Epidermal melanocyte (primary cell): Measurements from ENCODE around the gene FBXL19.
A peak's percentile ranks its signal among the peaks of the same experiment; 100 is the strongest.

Experiments used
- DNase-seq: peaks from one replicate; pipeline ENCODE4 v3.0.0; 2011; ENCODE audit warnings: low spot score; ENCODE audit not compliant: insufficient read length

The FBXL19 gene

DNA sequence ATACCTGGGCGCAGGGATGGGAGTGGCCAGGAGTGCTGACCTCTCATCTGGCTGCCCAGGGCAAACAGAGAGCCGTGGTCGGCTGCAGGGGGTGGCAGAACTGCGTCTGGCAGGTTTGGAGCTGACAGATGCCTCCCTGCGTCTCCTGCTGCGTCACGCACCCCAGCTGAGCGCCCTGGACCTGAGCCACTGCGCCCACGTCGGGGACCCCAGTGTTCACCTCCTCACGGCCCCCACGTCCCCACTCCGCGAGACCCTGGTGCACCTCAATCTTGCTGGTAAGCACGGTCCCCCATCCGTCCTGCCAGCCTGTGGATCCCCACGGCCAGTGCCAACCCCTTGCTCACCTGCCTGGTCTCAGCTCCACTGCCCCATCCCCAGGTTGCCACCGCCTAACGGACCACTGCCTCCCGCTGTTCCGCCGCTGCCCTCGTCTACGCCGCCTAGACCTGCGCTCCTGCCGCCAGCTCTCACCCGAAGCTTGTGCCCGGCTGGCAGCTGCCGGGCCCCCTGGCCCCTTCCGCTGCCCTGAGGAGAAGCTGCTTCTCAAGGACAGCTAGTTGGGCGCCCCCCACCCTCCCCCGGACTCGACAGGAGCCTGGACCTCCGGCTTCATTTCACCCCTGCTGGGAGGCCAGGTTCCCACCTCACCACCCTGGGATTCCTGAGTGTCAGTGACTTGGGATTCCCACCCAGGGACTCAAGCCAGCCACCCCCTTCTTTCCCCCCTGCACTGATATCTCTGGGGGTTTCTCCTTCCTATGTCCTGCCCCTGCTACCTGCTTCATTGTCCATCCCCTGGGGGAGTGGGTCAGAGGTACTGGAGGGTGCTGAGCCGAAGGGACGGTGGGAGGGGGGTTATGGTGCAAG, 23.5 kb downstream of the FBXL19 start:
- no peak for DNase-seq

DNA sequence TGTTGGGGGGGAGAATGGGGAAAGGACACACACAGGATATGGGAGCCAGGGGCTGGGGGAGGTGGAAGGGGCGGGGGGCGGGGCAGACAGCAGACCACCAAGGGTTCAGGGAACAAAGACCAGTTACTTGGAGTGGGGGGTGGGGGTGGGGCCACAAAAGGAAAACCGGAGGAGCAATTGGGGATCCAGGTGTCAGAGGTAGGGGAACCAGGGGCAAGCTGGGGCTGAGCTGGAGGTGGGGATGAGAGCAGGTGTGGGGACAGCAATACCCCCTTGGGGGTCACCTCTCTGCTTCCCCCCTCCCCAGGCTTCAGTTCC, 24.1 kb downstream of the FBXL19 start:
- no peak for DNase-seq

DNA sequence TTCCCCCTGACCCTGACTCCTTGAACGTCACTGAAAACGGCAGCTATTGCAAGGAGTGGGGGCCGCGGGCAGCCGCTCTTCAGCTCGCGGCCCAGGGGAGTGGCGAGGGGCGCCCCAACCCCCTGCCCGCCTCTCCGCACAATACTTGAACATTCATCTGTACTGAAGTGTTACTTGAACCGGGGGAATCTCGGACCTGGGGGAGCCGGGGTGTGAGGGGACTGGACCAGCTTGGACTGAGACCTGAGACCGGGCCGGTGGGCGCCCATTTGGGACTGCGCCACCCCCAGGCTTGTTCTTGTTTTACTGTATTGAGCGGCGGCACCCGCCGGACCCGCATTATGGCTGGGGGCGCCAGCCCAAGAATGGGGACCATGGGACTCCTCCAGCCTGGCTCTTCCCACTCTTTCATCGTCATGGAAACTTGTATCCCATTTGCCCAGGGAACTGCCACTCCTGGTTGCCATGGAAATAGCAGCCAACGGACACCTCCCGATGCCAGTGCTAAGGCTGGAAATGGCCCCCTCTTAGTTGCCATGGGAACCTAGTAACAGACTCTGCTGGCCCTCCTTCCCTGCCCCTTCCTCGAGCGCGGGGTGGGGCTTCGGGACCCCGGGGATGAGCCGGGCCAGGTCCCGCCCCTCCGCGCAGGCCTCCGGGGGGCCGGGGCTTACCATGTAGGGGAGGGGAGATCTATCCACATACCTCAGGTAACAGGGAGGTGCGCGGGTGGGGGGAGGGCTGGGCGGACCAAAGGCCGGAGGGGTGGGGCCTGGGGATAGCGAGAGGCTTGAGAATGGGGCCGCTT, 24.7 kb downstream of the FBXL19 start:
- peak; percentile 88 for DNase-seq

DNA sequence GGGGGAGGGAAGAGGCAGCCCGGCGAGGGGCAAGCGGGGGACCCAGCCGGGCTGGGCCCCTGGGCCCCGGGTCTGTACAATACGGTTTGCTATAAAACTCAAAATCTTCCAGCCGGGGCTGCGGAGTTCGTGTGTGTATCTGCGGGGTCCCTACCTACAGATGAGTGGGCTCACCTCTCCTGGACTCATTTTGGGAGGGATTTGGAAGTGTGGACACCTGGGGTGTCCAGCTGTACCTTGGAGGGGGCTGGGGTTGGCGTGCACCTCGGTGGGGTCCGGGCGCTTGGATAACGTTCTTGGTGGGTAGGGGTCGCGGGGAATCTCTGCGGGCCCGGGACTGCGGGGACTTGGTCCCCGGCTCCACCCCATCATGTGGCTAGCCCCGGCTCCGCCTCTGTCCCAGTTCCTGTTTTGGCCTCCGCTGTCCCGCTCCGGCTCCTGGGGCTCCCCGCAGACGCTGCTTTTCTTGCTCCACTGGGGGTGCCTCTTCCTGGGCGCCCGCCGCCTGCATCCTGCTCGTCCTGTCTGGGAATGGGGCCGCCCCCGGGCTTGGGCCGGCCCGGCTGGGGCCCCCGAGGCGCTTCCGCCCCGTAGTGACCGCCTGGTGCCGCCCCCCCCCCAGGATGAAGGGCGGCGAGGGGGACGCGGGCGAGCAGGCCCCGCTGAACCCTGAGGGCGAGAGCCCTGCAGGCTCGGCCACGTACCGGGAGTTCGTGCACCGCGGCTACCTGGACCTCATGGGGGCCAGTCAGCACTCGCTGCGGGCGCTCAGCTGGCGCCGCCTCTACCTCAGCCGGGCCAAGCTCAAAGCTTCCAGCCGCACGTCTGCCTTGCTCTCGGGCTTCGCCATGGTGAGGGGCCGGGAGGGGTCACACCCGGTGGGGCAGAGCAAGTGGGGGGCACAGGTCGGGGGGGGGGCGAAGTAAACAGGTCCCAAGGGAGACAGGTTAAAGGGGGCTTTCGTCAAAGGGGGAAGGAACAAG, 25.6 kb downstream of the FBXL19 start, which contains the start of gene ORAI3:
ORAI3 (plus strand) TSS at position 402 of the 983 bp plus-strand sequence; CDS start at position 624, 222 bp downstream.
- DNase-seq, result peak; percentile 31

DNA sequence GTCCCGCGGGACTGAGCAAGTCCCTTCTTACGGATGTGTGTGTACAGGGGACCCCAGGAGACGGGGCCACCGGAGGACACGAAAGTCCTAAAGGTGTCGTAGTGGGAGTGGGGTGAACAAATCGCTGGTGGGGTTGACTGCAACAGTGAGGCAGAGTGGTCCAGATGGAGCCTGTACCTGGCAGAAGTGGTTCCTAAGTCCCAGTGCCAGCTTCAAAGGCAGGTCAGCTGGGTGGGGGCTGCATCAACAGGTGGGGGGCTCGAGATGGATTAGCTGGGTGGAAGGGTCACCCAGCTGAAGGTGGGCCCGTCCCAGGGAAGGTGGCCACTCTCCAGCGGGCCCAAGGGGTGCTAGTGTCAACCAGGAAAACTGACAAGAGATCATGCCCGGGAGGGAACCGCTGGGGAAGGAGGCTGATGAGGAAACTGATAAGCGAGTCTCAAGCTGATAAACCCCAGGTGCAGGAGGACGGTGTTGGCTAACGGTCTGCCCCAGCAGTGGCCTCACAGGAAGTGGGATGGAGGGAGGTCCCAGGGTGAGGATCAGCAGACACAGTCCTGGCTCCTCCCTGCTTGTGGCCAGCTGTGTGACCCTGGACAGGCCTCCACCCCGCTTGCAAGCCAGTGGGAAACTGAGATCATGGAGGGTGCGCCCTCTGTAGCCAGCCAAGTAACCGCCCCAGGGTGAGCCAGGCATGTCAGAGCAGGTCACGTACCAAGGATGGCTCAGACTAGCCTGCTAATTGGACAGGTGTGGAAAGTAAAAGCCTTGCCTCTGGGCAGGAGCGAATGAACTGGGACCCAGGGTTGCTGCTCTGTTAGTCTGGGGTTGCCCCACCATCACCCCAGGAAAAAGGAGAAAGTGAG, 26.5 kb downstream of the FBXL19 start:
- no peak for DNase-seq

DNA sequence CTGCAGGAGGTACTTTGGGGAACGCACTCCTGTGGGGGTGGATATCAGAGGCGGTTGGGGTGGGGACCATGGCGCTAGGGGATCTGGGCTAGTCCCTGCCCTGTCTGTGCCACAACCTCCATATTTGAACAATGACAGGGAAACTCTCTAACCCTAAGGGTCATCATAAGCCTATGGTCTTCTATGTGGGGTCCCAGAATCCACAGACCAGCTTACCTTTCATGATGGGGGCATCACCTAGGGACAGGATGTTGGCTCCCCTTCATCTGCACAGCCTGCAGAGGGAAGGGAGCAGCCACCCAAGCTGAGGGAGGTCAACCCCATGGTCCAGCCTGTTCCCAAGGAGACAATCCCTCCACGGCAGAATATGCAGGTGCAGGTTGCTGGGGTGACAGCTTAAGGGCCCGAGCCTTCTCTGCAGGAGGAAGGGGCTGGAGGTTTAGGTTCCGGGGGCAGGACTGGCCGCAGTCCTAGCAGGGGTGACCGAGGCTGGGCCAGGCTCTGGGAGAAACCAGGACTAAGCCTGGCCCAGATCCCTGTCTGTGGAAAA, 27.2 kb downstream of the FBXL19 start:
- DNase-seq, result no peak

DNA sequence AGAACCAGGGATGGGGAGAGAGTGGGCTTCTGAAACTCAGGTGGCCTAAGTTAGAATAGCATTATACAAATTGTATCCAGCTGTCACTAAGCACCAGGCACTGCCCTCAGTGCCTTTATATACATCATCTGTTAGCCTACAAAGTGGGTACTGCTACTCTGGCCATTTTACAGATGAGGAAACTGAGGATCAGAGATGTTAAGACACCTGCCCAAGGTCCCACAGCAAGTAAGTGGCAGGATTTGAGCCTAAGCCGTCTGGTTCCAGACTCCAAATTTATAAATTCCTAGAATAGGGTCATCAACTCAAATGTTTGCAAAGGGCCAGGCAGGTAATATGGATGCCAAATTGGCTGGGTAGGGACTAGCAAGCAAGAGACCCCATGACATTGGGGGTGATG, 27.8 kb downstream of the FBXL19 start:
- no peak for DNase-seq

DNA sequence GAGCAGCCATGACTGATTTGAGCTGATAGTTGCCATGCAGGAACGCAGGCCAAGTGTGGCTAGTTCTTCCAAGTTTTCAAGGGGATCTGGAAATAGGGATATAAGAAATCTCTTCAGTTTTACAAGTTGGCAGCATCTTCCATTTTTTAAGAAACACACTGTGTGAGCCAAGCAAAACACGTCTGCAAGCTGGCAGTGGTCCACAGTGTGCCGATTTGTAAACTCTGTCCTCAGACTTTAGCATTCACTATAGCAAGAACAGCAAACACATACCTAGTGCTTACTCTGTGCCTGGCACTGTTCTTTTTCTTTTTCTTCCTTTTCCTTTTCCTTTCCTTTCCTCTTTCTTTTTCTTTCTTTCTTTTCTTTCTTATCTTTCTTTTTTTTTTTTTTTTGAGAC, 28.4 kb downstream of the FBXL19 start:
- DNase-seq, result no peak

DNA sequence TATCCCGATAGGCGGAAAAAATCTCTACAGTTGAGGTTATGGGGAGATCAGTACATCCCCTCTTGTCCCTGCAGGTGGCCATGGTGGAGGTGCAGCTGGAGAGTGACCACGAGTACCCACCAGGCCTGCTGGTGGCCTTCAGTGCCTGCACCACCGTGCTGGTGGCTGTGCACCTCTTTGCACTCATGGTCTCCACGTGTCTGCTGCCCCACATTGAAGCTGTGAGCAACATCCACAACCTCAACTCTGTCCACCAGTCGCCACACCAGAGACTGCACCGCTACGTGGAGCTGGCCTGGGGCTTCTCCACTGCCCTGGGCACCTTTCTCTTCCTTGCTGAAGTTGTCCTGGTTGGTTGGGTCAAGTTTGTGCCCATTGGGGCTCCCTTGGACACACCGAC, 29.7 kb downstream of the FBXL19 start:
- DNase-seq, result no peak

DNA sequence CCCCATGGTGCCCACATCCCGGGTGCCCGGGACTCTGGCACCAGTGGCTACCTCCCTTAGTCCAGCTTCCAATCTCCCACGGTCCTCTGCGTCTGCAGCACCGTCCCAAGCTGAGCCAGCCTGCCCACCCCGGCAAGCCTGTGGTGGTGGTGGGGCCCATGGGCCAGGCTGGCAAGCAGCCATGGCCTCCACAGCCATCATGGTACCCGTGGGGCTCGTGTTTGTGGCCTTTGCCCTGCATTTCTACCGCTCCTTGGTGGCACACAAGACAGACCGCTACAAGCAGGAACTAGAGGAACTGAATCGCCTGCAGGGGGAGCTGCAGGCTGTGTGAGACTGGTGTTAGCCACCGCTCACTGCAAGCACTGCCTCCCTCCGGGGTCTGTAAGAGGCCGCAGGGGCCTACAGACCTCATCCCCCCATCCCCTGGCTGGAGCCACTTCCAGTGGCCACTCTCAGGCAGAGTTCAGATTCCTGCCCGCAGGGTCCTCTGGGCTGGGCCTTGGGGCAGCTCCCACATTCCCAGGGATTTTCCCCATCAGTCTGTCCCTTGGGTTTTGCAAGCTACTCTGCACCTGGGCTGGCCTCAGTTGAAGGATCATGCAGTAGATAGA, 30.2 kb downstream of the FBXL19 start:
- DNase-seq, result peak; percentile 14

DNA sequence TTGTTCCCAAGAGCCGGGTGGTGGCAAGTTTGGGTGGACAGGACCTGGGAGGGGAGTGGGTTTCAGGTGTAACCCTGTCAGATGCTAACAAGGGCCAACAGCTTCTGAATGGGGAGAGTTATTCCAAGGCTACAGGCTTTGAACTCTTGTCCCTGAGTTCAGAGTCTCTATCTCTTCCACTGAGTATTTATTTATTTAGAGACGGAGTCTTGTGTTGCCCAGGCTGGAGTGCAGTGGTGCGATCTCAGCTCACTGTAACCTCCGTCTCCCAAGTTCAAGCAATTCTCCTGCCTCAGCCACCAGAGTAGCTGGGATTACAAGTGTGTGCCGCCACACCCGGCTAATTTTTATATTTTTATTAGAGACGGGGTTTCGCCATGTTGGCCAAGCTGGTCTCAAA, 31.6 kb downstream of the FBXL19 start:
- peak; percentile 7 for DNase-seq

DNA sequence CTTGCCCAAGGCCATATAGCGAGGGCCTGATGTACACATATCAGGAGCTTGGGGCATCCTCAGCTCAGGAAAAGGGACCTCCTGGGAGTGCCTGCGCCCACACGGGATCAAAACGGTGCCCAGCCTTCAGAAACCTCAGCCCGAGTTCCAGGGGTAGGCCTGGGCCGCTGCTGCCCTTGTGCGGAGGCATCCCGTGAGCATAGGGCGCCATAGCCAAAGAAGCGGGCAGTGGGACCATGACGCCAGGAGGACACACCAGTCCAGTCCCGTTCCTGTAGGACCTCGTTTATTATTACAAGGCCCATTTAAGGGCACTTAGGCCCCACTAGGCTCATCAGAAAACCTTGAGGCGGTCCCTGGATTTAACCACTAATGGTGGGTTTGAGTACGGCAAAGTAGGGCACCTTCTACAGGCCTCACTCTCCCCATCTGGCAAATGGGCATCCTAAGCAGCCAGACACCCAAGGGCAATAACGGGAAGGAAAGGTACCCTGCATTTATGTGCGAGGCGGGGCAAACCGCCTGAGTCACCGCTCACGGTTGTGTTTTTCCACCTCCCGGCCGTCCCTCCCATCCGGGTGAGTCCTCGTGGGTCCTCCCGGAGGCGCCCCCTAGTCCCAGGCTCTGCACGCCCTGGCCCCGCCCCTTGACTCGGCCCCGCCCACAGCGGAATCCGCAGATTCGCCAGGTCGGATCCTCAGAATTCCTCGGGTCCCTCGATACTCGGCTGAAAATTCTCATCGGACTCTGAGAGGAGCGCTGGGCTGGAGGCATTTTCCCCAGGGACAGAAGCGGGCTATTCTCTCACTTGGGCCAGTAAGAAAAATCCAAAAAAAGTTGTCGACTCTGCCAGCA, 33.5 kb downstream of the FBXL19 start:
- peak; percentile 54 for DNase-seq

DNA sequence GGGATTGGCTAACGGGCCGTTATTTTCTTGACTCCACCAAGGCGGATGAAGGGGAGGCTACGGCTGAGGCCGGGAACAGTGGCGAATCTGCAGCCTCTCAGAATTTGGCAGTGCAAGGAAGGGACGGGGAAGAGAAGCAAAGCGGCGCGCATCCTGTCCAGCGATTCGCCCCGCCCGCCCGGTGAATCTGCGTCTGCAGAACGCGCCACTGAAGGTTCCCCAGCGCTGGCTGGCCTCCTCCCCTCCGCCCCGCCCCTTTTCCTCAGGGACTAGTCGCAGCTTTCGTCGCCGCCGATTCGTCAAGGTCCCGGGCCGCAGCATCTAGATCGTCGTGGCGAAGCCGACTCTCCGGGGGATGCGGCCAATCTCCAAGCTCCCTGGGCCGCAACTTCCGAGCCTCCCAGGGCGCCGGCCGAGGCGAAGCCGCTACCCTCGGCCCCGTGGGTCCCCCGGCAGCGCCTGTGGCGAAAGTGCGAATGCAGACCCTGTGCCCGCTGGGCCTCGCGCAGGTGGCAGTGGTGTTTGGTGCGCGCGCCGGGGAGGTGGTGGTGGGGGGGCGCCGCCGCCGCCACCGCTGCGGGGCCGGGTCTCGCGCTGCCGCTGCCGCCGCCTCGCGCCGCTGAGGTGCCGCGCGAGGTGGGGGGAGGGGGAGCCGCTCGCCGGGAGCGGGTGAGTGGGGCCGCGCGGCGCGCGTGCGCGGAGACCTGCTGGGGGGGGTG, 34.2 kb downstream of the FBXL19 start, which contains the start of gene SETD1A:
SETD1A (plus strand) TSS at position 299 of the 719 bp plus-strand sequence. CDS start 978 bp downstream, outside the sequence.
- DNase-seq, result peak; percentile 93

DNA sequence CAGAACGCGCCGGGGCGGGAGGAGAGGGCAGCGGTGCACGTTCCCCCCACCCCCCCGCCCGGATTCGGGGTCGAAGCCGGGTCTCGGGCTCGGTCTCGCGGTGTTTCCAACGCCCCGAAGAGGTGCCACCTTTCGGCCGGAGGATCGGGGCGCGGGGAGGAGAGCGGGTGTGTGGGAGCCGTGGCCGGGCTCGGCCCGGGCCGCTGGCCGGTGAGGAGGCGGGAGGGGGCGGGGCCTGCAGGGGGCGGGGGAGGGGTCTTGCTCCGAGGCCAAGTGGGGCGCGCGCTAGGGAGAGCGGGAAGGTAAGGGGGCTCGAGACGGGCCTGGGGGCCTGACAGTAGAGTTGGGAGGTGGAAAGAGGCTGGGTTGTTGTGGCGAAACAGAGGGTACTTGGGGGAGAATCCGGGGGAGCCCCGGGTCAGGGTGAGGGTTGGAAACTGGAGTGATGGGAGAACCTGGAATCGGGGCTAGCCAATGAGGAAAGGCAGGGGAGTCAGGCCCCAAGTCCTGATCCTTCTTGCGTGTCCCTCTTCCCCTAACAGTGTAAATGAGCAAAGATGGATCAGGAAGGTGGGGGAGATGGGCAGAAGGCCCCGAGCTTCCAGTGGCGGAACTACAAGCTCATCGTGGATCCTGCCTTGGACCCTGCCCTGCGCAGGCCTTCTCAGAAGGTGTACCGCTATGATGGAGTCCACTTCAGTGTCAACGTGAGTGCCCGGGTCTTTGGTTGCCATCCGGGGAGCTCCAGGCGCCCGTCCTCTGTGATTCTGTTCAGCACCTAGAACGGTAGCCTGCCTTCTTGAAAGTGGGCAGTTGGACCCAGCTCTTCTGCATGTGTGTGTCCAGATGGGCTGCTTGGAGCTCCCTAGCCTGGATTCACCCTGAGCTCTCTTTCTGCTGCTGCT, 35.1 kb downstream of the FBXL19 start:
- DNase-seq, result peak; percentile 81

DNA sequence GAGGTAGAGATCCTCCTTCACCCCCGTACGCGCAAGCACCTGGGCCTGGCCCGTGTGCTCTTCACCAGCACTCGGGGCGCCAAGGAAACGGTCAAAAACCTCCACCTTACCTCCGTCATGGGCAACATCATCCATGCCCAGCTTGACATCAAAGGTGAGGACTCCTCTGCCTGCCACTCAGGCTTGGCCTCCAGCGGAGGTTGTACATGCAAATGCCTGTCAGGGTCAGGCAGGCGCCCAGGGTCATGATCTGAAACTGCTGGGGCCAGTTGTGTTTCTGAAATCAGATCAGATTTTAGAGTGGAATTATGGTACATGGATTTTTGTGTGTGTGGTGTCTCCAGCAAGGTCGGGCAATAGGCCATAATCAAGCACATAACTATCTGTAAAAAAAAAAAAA, 38.0 kb downstream of the FBXL19 start:
- DNase-seq, result peak; percentile 3

DNA sequence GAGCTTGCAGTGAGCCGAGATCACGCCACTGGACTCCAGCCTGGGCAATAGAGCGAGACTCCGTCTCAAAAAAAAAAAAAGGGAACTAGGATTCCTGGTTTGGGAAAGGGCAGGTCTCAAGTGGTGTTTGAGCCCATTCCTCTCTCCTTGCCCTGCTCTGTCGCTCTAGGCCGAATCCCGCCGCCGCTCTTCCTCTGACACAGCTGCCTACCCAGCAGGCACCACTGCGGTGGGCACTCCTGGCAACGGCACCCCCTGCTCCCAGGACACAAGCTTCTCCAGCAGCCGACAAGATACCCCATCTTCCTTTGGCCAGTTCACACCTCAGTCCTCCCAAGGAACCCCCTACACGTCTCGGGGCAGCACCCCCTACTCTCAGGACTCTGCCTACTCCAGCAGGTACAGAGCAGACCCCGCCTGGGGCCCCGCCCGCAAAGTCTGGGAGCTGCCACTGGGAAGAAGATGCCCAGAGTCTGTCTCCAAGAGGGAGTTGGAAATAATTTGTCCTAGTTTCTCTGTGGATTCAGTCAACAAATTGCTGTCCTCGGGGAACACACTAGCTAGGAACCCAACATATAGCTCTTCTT, 40.6 kb downstream of the FBXL19 start:
- peak; percentile 8 for DNase-seq
